GM23338 (cell line): Measurements from ENCODE around the gene FRZB. TPM values are rescaled to one million over a fixed set of nuclear protein-coding genes. Genes with fewer than 3 reads are reported as not detected.

ENCODE experiments used
- ATAC-seq: fragments of 200-7000 bp; cut with Tn5 transposase; 3 replicates; pipeline ENCODE4 v1.9.1; 2020
- DNase-seq: peaks from one replicate; pipeline ENCODE4 v3.0.0-alpha.2; 2015; ENCODE audit warnings: low spot score
- H2AFZ ChIP-seq: fragments of 200-600 bp; sonication (generic); 2 replicates; pipeline ENCODE4 v1.8.0; 2016; ENCODE audit warnings: antibody characterized with exemption, mild to moderate bottlenecking, moderate library complexity
- H3F3A ChIP-seq: fragments of 200-600 bp; sonication (generic); replicated peaks from 2 replicates; pipeline ENCODE4 v1.8.0; 2017; ENCODE audit warnings: antibody characterized with exemption, mixed run types, low read depth
- H3K27ac ChIP-seq: fragments of 200-600 bp; sonication (generic); 2 replicates; pipeline ENCODE4 v1.6.1; 2016; ENCODE audit warnings: low read depth
- H3K27me3 ChIP-seq: fragments of 200-600 bp; sonication (generic); 2 replicates; pipeline ENCODE4 v1.8.0; 2016; ENCODE audit warnings: mild to moderate bottlenecking, mixed run types, moderate library complexity; ENCODE audit not compliant: insufficient read depth
- H3K36me3 ChIP-seq: fragments of 200-600 bp; sonication (generic); 2 replicates; pipeline ENCODE4 v1.8.0; 2016; ENCODE audit warnings: mild to moderate bottlenecking; ENCODE audit not compliant: insufficient read depth
- H3K4me1 ChIP-seq: fragments of 200-600 bp; sonication (generic); 2 replicates; pipeline ENCODE4 v1.8.0; 2016; ENCODE audit warnings: mild to moderate bottlenecking, moderate library complexity; ENCODE audit not compliant: insufficient read depth
- H3K4me2 ChIP-seq: fragments of 200-600 bp; sonication (generic); 2 replicates; pipeline ENCODE4 v1.7.1; 2017; ENCODE audit warnings: mixed run types
- H3K4me3 ChIP-seq: fragments of 200-600 bp; sonication (generic); 2 replicates; pipeline ENCODE4 v1.6.1; 2016; ENCODE audit warnings: mixed run types
- H3K79me2 ChIP-seq: fragments of 200-600 bp; sonication (generic); replicated peaks from 2 replicates; pipeline ENCODE4 v1.8.0; 2017; ENCODE audit warnings: mild to moderate bottlenecking; ENCODE audit not compliant: insufficient read depth
- H3K9me2 ChIP-seq: fragments of 200-600 bp; sonication (generic); 2 replicates; pipeline ENCODE4 v1.8.0; 2017; ENCODE audit not compliant: insufficient read depth
- H4K20me1 ChIP-seq: fragments of 200-600 bp; sonication (generic); replicated peaks from 2 replicates; pipeline ENCODE4 v1.8.0; 2017; ENCODE audit warnings: mild to moderate bottlenecking; ENCODE audit not compliant: insufficient read depth
- H3K27ac Mint-ChIP-seq: 2 replicates; pipeline ENCODE4 v1.8.0; 2020; ENCODE audit warnings: inconsistent platforms, mild to moderate bottlenecking, moderate library complexity, mixed read lengths
- H3K27me3 Mint-ChIP-seq: 3 replicates; pipeline ENCODE4 v1.8.0; 2022; ENCODE audit warnings: low read depth, mild to moderate bottlenecking, moderate library complexity, mixed read lengths, inconsistent platforms; ENCODE audit not compliant: insufficient read depth, poor library complexity
- H3K36me3 Mint-ChIP-seq: 3 replicates; pipeline ENCODE4 v1.8.0; 2021; ENCODE audit warnings: low read depth, mild to moderate bottlenecking, inconsistent platforms, moderate library complexity, mixed read lengths
- H3K4me1 Mint-ChIP-seq: 3 replicates; pipeline ENCODE4 v1.8.0; 2020; ENCODE audit warnings: mild to moderate bottlenecking, inconsistent platforms, mixed read lengths
- H3K4me3 Mint-ChIP-seq: 3 replicates; pipeline ENCODE4 v1.8.0; 2021; ENCODE audit warnings: moderate library complexity, mild to moderate bottlenecking, inconsistent platforms, mixed read lengths
- H3K9me3 Mint-ChIP-seq: 3 replicates; pipeline ENCODE4 v1.8.0; 2020; ENCODE audit warnings: moderate library complexity, mild to moderate bottlenecking, inconsistent platforms, mixed read lengths
- CREB1 ChIP-seq: fragments of 250-450 bp; sonication (Bioruptor Pico); IDR thresholded peaks from 2 replicates; pipeline ENCODE4 v1.5.0; 2020; ENCODE audit warnings: low read depth, mild to moderate bottlenecking, moderate library complexity
- CTCF ChIP-seq, 2 experiments: fragments of 200-600 bp in 1 of 2; sonication (generic) in 1 of 2; conservative IDR thresholded peaks; 2 replicates each; pipeline versions ENCODE4 v1.5.1 to v1.6.1; 2016 to 2017; ENCODE audit warnings: antibody characterized with exemption in 2 of 2, low read depth in 2 of 2, mild to moderate bottlenecking in 2 of 2, moderate library complexity in 1 of 2
- ETS1 ChIP-seq: IDR thresholded peaks from 2 replicates; pipeline ENCODE4 v1.6.1; 2016; ENCODE audit warnings: antibody characterized with exemption
- EZH2 ChIP-seq: fragments of 200-600 bp; sonication (generic); IDR thresholded peaks from one replicate; pipeline ENCODE4 v1.8.0; 2017; ENCODE audit warnings: antibody characterized with exemption, mild to moderate bottlenecking, low read depth; ENCODE audit not compliant: unreplicated experiment
- EZH2phosphoT487 ChIP-seq: fragments of 200-600 bp; sonication (generic); IDR thresholded peaks from one replicate; pipeline ENCODE4 v1.8.1; 2018; ENCODE audit warnings: antibody characterized with exemption; ENCODE audit not compliant: unreplicated experiment
- JUNB ChIP-seq: IDR thresholded peaks from one replicate; pipeline ENCODE4 v1.6.1; 2016; ENCODE audit warnings: antibody characterized with exemption; ENCODE audit not compliant: unreplicated experiment
- NANOG ChIP-seq: IDR thresholded peaks from 2 replicates; pipeline ENCODE4 v1.6.1; 2016; ENCODE audit warnings: antibody characterized with exemption, borderline replicate concordance
- POLR2AphosphoS5 ChIP-seq: IDR thresholded peaks from 2 replicates; pipeline ENCODE4 v1.6.1; 2016; ENCODE audit warnings: antibody characterized with exemption, low read depth
- STAT1 ChIP-seq: IDR thresholded peaks from one replicate; pipeline ENCODE4 v1.6.1; 2016; ENCODE audit warnings: antibody characterized with exemption; ENCODE audit not compliant: unreplicated experiment
- ZNF114 ChIP-seq: fragments of 250-450 bp; sonication (Bioruptor Pico); IDR thresholded peaks from 2 replicates; pipeline ENCODE4 v1.5.0; 2020; ENCODE audit warnings: mild to moderate bottlenecking, moderate library complexity
- ZNF331 ChIP-seq: fragments of 250-450 bp; sonication (Bioruptor Pico); IDR thresholded peaks from 2 replicates; pipeline ENCODE4 v1.5.0; 2020; ENCODE audit warnings: low read depth, mild to moderate bottlenecking, moderate library complexity
- polyA plus RNA-seq: library from polyadenylated mRNA; unstranded; fragments of >200 nt; fragmentation: Nextera tagmentation; extraction: Ambion mirVana; gene quantifications from 2 replicates; pipeline ENCODE4 v1.2.1, GENCODE V29; 2016
- total RNA-seq: library from RNA; depleted of rRNA; stranded (reverse); fragments of >200 nt; shearing (Covaris generic); gene quantifications from 2 replicates; pipeline ENCODE4 v1.2.3, GENCODE V29; 2014
- TF ChIP-seq, protein P1 (sequence below): IDR thresholded peaks from one replicate; pipeline ENCODE4 v1.6.1; 2018; ENCODE audit warnings: antibody characterized with exemption; ENCODE audit not compliant: unreplicated experiment

The FRZB gene
- total and polyA plus RNA-seq, 2 experiments from 2014 or later: 0.52 to 1.2 TPM

DNA sequence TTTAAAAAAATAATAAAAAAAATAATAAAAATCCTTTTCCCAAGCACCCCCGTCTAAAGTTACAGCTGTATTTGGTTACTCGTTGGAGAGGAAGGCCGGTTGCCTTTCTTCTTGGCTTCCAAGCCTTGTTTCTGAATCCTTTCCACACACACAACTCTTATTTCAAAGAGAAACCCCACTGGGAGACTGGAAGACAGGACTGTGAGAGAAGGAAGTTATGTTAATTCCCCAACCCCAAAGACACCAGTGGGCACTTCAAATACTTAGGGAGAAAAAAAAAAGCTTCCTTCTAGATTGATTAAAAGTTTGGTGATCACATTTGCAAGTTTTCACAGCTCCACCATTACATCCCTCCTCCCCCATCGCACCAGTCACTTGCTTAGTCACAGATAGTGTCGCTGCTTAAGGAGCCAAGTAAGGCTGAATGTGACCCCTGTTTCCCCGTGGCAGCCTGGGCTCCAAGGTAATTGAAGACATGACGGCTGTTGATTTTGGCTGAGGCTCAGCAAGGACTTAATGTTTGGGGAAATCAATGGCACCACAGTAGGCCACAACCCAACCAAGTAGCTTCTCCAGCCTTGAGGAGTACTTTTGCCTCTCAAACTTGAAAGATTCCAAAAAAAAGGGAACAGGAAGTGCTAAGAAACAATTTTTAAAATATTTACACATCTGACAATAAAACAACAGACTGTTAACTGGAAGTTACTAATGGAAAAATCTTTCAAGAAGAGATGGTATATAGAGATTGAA lies 40.8 kb upstream of the FRZB start:
- Histone ChIP-seq H3K4me1 (peaks cover 22% of the 10 kb centered on the region), H3K9me2 (no peaks in the 10 kb centered on the region), H3F3A (no peaks in the 10 kb centered on the region; the same call in 1 of the 2 replicates), H3K4me3 (no peak overlapping the region), H2AFZ (no peak overlapping the region), H3K4me2 (peak overlapping the region; percentile 35; the same call in 1 of the 2 replicates), H3K27me3 (no peaks in the 10 kb centered on the region), H4K20me1 (no peaks in the 10 kb centered on the region), H3K27ac (peak overlapping the region; percentile 28), H3K36me3 (peaks cover under 1% of the 10 kb centered on the region; the same call in 1 of the 2 replicates), H3K79me2 (no peaks in the 10 kb centered on the region)
- Mint-ChIP-seq H3K9me3 (no peaks in the 10 kb centered on the region), H3K27me3 (peaks cover 5% of the 10 kb centered on the region), H3K27ac (peak overlapping the region; percentile 89), H3K36me3 (peaks cover 3% of the 10 kb centered on the region; the same call in 1 of the 3 replicates), H3K4me3 (peak overlapping the region; percentile 18; the same call in 1 of the 3 replicates), H3K4me1 (peaks cover 20% of the 10 kb centered on the region)
- peak; percentile 89 for ATAC-seq
- TF ChIP-seq NANOG: no peak
- peak; percentile 67 for DNase-seq

DNA sequence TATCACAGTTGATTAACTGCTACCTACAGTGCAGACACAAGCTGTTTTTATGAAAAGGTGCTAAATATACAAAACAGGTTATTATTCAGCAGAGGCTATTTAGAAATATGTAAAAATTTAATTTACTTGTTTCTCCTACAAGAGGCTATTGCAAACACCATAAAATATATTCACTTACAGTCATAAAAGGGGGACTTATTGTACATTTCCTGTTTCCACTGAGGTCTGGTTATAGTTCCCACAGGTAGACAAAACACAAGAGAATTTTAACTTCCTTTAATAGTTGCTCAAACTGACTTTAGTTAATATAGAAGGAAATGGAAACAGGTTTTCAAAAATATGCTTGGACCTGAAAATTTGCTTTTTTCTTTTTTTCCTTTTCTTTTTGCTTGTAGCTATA lies 40.0 kb upstream of the FRZB start:
- Histone ChIP-seq H3K4me2 (no peak overlapping the region; the same call in 1 of the 2 replicates), H3F3A (no peaks in the 10 kb centered on the region; the same call in 1 of the 2 replicates), H3K36me3 (no peaks in the 10 kb centered on the region), H4K20me1 (no peaks in the 10 kb centered on the region), H3K27me3 (no peaks in the 10 kb centered on the region), H3K27ac (no peak overlapping the region), H3K9me2 (no peaks in the 10 kb centered on the region), H2AFZ (no peak overlapping the region), H3K4me1 (peaks cover 22% of the 10 kb centered on the region), H3K4me3 (no peak overlapping the region), H3K79me2 (no peaks in the 10 kb centered on the region)
- Mint-ChIP-seq H3K4me1 (peaks cover 20% of the 10 kb centered on the region), H3K27me3 (peaks cover 5% of the 10 kb centered on the region), H3K36me3 (peaks cover 3% of the 10 kb centered on the region; the same call in 1 of the 3 replicates), H3K27ac (no peak overlapping the region), H3K4me3 (no peak overlapping the region), H3K9me3 (no peaks in the 10 kb centered on the region)
- no peak for DNase-seq
- no peak for ATAC-seq
- TF ChIP-seq EZH2 (no peak), ZNF114 (CRISPR knock-in tag) (no peak), ZNF331 (no peak), JUNB (no peak), CTCF (conservative IDR thresholded peaks at IDR 0.05; ENCODE audit: low read depth in 2 of 2) (no peak), POLR2AphosphoS5 (no peak), STAT1 (no peak), EZH2phosphoT487 (no peak), CREB1 (CRISPR knock-in tag) (no peak), ETS1 (no peak)
- TF ChIP-seq, protein P1, sequence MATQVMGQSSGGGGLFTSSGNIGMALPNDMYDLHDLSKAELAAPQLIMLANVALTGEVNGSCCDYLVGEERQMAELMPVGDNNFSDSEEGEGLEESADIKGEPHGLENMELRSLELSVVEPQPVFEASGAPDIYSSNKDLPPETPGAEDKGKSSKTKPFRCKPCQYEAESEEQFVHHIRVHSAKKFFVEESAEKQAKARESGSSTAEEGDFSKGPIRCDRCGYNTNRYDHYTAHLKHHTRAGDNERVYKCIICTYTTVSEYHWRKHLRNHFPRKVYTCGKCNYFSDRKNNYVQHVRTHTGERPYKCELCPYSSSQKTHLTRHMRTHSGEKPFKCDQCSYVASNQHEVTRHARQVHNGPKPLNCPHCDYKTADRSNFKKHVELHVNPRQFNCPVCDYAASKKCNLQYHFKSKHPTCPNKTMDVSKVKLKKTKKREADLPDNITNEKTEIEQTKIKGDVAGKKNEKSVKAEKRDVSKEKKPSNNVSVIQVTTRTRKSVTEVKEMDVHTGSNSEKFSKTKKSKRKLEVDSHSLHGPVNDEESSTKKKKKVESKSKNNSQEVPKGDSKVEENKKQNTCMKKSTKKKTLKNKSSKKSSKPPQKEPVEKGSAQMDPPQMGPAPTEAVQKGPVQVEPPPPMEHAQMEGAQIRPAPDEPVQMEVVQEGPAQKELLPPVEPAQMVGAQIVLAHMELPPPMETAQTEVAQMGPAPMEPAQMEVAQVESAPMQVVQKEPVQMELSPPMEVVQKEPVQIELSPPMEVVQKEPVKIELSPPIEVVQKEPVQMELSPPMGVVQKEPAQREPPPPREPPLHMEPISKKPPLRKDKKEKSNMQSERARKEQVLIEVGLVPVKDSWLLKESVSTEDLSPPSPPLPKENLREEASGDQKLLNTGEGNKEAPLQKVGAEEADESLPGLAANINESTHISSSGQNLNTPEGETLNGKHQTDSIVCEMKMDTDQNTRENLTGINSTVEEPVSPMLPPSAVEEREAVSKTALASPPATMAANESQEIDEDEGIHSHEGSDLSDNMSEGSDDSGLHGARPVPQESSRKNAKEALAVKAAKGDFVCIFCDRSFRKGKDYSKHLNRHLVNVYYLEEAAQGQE: no peak
